IMR-90 (cell line): ENCODE data around the gene SDK1. TPM values are rescaled to one million over a fixed set of nuclear protein-coding genes. Genes with fewer than 3 reads are reported as not detected.

Experiments used
- ATAC-seq: fragments of 200-7000 bp; cut with Tn5 transposase; 2 replicates; pipeline ENCODE4 v1.9.1; 2020; ENCODE audit warnings: low read depth, mild to moderate bottlenecking, moderate library complexity
- BruUV-seq: library from RNA; stranded (reverse); fragments of 400-500 nt; replicated peaks from 2 replicates; lab custom pipeline; 2021; lab: Mats Ljungman, UMichigan
- CTCF ChIA-PET: fragments of 300-600 bp; formaldehyde crosslinking; extraction: SDS; loops from one replicate; lab custom pipeline; 2021; ENCODE audit warnings: antibody characterized with exemption; lab: Yijun Ruan, JAX
- POLR2A ChIA-PET: fragments of 300-600 bp; sonication (Branson Sonifier 250); formaldehyde crosslinking; loops from one replicate; lab custom pipeline; 2022; ENCODE audit warnings: antibody characterized with exemption; ENCODE audit not compliant: unreplicated experiment; lab: Charles Lee
- DNase-seq: peaks from one replicate; pipeline ENCODE4 v3.0.0; 2013
- H2AFZ ChIP-seq: replicated peaks from 2 replicates; pipeline ENCODE3; 2013; ENCODE audit warnings: low read length, mild to moderate bottlenecking; ENCODE audit not compliant: poor library complexity
- H2AK5ac ChIP-seq: 2 replicates; pipeline ENCODE4 v1.6.1; 2013; ENCODE audit warnings: low read depth, low read length, inconsistent platforms
- H2AK9ac ChIP-seq: replicated peaks from 2 replicates; pipeline ENCODE3; 2013; ENCODE audit warnings: mild to moderate bottlenecking, low read depth, low read length, moderate library complexity; ENCODE audit not compliant: poor library complexity
- H2BK120ac ChIP-seq: 2 replicates; pipeline ENCODE4 v1.6.1; 2013; ENCODE audit warnings: low read depth, low read length, inconsistent platforms
- H2BK15ac ChIP-seq: 3 replicates; pipeline ENCODE4 v1.6.1; 2013; ENCODE audit warnings: low read depth, low read length, inconsistent platforms
- H2BK20ac ChIP-seq: 2 replicates; pipeline ENCODE4 v1.6.1; 2013; ENCODE audit warnings: low read depth, mild to moderate bottlenecking, inconsistent platforms, low read length, moderate library complexity
- H2BK5ac ChIP-seq: 2 replicates; pipeline ENCODE4 v1.6.1; 2013; ENCODE audit warnings: mild to moderate bottlenecking, low read depth, low read length, inconsistent platforms; ENCODE audit not compliant: poor library complexity, severe bottlenecking
- H3K14ac ChIP-seq: replicated peaks from 2 replicates; pipeline ENCODE4 v1.6.1; 2013; ENCODE audit warnings: low read depth, low read length, inconsistent platforms
- H3K18ac ChIP-seq: 2 replicates; pipeline ENCODE4 v1.6.1; 2013; ENCODE audit warnings: low read depth, low read length, control low read depth
- H3K23ac ChIP-seq: 2 replicates; pipeline ENCODE4 v1.6.1; 2013; ENCODE audit warnings: low read depth, low read length, inconsistent platforms
- H3K27ac ChIP-seq: 2 replicates; pipeline ENCODE4 v1.5.1; 2013; ENCODE audit warnings: mild to moderate bottlenecking, control low read depth, low read length; ENCODE audit not compliant: insufficient read depth
- H3K27me3 ChIP-seq: 2 replicates; pipeline ENCODE4 v1.6.1; 2013; ENCODE audit warnings: low read length; ENCODE audit not compliant: control insufficient read depth, insufficient read depth
- H3K36me3 ChIP-seq: 2 replicates; pipeline ENCODE4 v1.6.1; 2013; ENCODE audit warnings: low read length, mixed read lengths; ENCODE audit not compliant: control insufficient read depth, insufficient read depth
- H3K4ac ChIP-seq: 2 replicates; pipeline ENCODE4 v1.6.1; 2013; ENCODE audit warnings: low read depth, low read length, inconsistent platforms
- H3K4me1 ChIP-seq: 2 replicates; pipeline ENCODE4 v1.6.1; 2013; ENCODE audit warnings: low read length, mixed read lengths; ENCODE audit not compliant: control insufficient read depth, insufficient read depth
- H3K4me2 ChIP-seq: 2 replicates; pipeline ENCODE4 v1.6.1; 2013; ENCODE audit warnings: low read depth, mild to moderate bottlenecking, control low read depth, low read length, moderate library complexity
- H3K4me3 ChIP-seq: 2 replicates; pipeline ENCODE4 v1.5.1; 2013; ENCODE audit warnings: low read depth, mild to moderate bottlenecking, control low read depth, low read length, moderate library complexity; ENCODE audit not compliant: insufficient read depth
- H3K56ac ChIP-seq: 2 replicates; pipeline ENCODE4 v1.6.1; 2013; ENCODE audit warnings: low read length, inconsistent platforms; ENCODE audit not compliant: insufficient read depth; ENCODE audit errors: extremely low read depth
- H3K79me1 ChIP-seq, 2 experiments: 2 replicates each; pipeline ENCODE4 v1.6.1; 2013; ENCODE audit warnings: low read length in 2 of 2, inconsistent platforms in 1 of 2, low read depth in 1 of 2
- H3K9ac ChIP-seq: 2 replicates; pipeline ENCODE4 v1.6.1; 2013; ENCODE audit warnings: low read depth, low read length, control low read depth
- H3K9me1 ChIP-seq: 2 replicates; pipeline ENCODE4 v1.6.1; 2013; ENCODE audit warnings: low read length, inconsistent platforms; ENCODE audit not compliant: insufficient read depth
- H3K9me3 ChIP-seq: 2 replicates; pipeline ENCODE4 v1.6.1; 2013; ENCODE audit warnings: low read length; ENCODE audit not compliant: control insufficient read depth, insufficient read depth
- H4K20me1 ChIP-seq: 2 replicates; pipeline ENCODE4 v1.6.1; 2013; ENCODE audit warnings: low read length, inconsistent platforms; ENCODE audit not compliant: insufficient read depth
- H4K5ac ChIP-seq: 2 replicates; pipeline ENCODE4 v1.6.1; 2013; ENCODE audit warnings: mild to moderate bottlenecking, low read depth, low read length, control low read depth
- H4K8ac ChIP-seq, 2 experiments: 2 replicates each; pipeline ENCODE4 v1.6.1; 2013; ENCODE audit warnings: low read depth in 2 of 2, low read length in 2 of 2, control low read depth in 1 of 2, inconsistent platforms in 1 of 2
- H4K91ac ChIP-seq: 2 replicates; pipeline ENCODE4 v1.6.1; 2013; ENCODE audit warnings: low read depth, low read length, inconsistent platforms; ENCODE audit not compliant: insufficient read depth
- BHLHE40 ChIP-seq: fragments of 150-350 bp; IDR thresholded peaks from 2 replicates; pipeline ENCODE4 v1.6.1; 2016; ENCODE audit warnings: mild to moderate bottlenecking, low read depth, low read length
- CEBPB ChIP-seq: IDR thresholded peaks from 2 replicates; pipeline ENCODE4 v1.6.1; 2012; ENCODE audit warnings: low read depth, low read length, improper control_type of control experiment
- CTCF ChIP-seq: conservative IDR thresholded peaks from 2 replicates; pipeline ENCODE4 v1.5.1; 2012; ENCODE audit warnings: mild to moderate bottlenecking, low read depth, low read length, improper control_type of control experiment
- MAFK ChIP-seq: IDR thresholded peaks from 2 replicates; pipeline ENCODE4 v1.6.1; 2012; ENCODE audit warnings: low read depth, low read length, improper control_type of control experiment
- MAZ ChIP-seq: IDR thresholded peaks from 2 replicates; pipeline ENCODE4 v1.6.1; 2012; ENCODE audit warnings: low read depth, mild to moderate bottlenecking, low read length, improper control_type of control experiment, moderate library complexity, borderline replicate concordance
- MXI1 ChIP-seq: IDR thresholded peaks from 2 replicates; pipeline ENCODE4 v1.6.1; 2012; ENCODE audit warnings: low read depth, mild to moderate bottlenecking, low read length, moderate library complexity, borderline replicate concordance
- POLR2A ChIP-seq: IDR thresholded peaks from 2 replicates; pipeline ENCODE4 v1.6.1; 2012; ENCODE audit warnings: mild to moderate bottlenecking, low read depth, low read length
- RAD21 ChIP-seq: IDR thresholded peaks from 2 replicates; pipeline ENCODE4 v1.6.1; 2012; ENCODE audit warnings: low read length, improper control_type of control experiment
- RCOR1 ChIP-seq: IDR thresholded peaks from 2 replicates; pipeline ENCODE4 v1.6.1; 2012; ENCODE audit warnings: mild to moderate bottlenecking, low read length, improper control_type of control experiment; ENCODE audit not compliant: insufficient replicate concordance
- RFX5 ChIP-seq: IDR thresholded peaks from 2 replicates; pipeline ENCODE4 v1.8.0; 2012; ENCODE audit warnings: low read depth, mild to moderate bottlenecking, low read length, moderate library complexity
- SMC3 ChIP-seq: fragments of 150-350 bp; IDR thresholded peaks from 2 replicates; pipeline ENCODE4 v1.6.1; 2016; ENCODE audit warnings: low read depth, mild to moderate bottlenecking, antibody characterized with exemption, low read length, moderate library complexity
- WGBS, 2 experiments: methylation state at CpG; one replicate each; pipeline versions ENCODE4 v1.1.5 to v1.1.7; 2013; ENCODE audit warnings: missing lambda C conversion rate in 2 of 2; ENCODE audit not compliant: insufficient read length in 1 of 2; ENCODE audit errors: extremely low coverage in 2 of 2; 5-methylcytosine and 5-hydroxymethylcytosine counted together
- dilution Hi-C: fragments of 300-500 bp; cut with HindIII; formaldehyde crosslinking; loops from one replicate; pipeline ENCODE4 v1.14.3; 2018; ENCODE audit warnings: low sequenced_read_pairs; ENCODE audit not compliant: unreplicated experiment
- in situ Hi-C: fragments of 300-500 bp; cut with MboI; formaldehyde crosslinking; loops from 3 replicates; pipeline ENCODE4 v1.14.3; 2019; ENCODE audit warnings: low sequenced_read_pairs, inconsistent platforms, mixed read lengths
- intact Hi-C: fragments of 100-400 bp; cut with micrococcal nuclease; formaldehyde crosslinking; loops from 2 replicates; pipeline ENCODE4 v1.10.0; 2022
- polyA plus RNA-seq, 3 experiments: library from polyadenylated mRNA; depleted of rRNA; stranded (reverse); fragments of >200 nt; gene quantifications; 2 replicates each; pipeline ENCODE4 v1.2.3, GENCODE V29; 2012; ENCODE audit warnings: low replicate concordance in 1 of 3
- total RNA-seq: library from RNA; depleted of rRNA; stranded (reverse); fragments of >200 nt; gene quantifications from 2 replicates; pipeline ENCODE4 v1.2.3, GENCODE V29; 2012

Gene SDK1
- total and polyA plus RNA-seq, 2 of the 4 experiments (the other 2 are of a cell fraction), result 1.5 to 1.6 TPM

- BruUV-seq, result no TSS peak
- Histone ChIP-seq H3K9me1 (no peaks in the 10 kb centered on the region), H2BK20ac (no peak overlapping the region), H3K4ac (no peak overlapping the region), H3K79me1 (no peaks in the 10 kb centered on the region), H3K36me3 (no peaks in the 10 kb centered on the region), H2AFZ (no peak overlapping the region), H4K5ac (no peak overlapping the region), H3K27ac (no peak overlapping the region), H2BK5ac (no peak overlapping the region), H3K56ac (no peak overlapping the region), H4K91ac (no peak overlapping the region), H3K14ac (no peak overlapping the region), H3K4me1 (no peaks in the 10 kb centered on the region), H3K4me3 (no peak overlapping the region), H2AK9ac (no peak overlapping the region), H4K20me1 (no peaks in the 10 kb centered on the region), H3K18ac (no peak overlapping the region), H2AK5ac (no peak overlapping the region), H3K27me3 (no peaks in the 10 kb centered on the region), H2BK15ac (no peak overlapping the region), H3K9ac (no peak overlapping the region), H4K8ac (no peak overlapping the region), H3K23ac (no peak overlapping the region), H2BK120ac (no peak overlapping the region), H3K4me2 (no peak overlapping the region), H3K9me3 (peaks cover 21% of the 10 kb centered on the region)
- TF ChIP-seq SMC3 (no peak), POLR2A (no peak), RAD21 (no peak), BHLHE40 (no peak), CEBPB (no peak), CTCF (no peak), MAZ (no peak), RFX5 (no peak), MXI1 (no peak), MAFK (no peak), RCOR1 (no peak)
- ATAC-seq, result no peak
- 53% methylated on average over 5 of the region's 5 CpGs; no CpG with 5 or more reads in 1 of the 2 experiments for WGBS, 2 experiments
- in situ Hi-C loops, result no loop called here
- ChIA-PET POLR2A (no interaction called here), CTCF (no interaction called here)
- no peak for DNase-seq
- dilution Hi-C loops, result no loop called here
- intact Hi-C loops, result no loop called here
Measured at GRCh38 chr7:4299431-4299830, 998.4 kb downstream of the SDK1 start.
